Measurements from ENCODE around the gene MDFIC. TPM values are rescaled to one million over a fixed set of nuclear protein-coding genes. Genes with fewer than 3 reads are reported as not detected.

The MDFIC gene
- polyA plus RNA-seq, 1 donor (not counting 4 experiments of a cell fraction or from before 2014, with no cell fraction given): 8.5 TPM

DNA sequence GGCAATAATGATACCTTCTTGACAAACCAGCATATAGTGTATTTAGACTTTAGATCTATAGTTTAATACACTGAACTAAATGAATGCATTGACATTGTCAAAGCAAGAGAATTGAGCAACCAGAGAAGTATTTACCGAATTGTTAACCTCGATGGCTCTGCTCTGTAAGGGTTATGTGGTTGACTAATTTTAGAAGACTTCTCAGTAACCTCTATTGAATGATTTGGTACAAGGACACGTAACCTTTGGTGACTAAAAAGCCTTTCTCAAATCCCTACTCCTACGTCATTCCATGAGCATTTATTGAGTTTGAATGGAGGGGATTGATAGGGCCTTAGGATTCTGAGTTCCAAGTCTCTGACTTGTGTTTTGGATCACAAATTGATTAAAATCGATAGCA, 67.6 kb downstream of the MDFIC start:
- FAIRE-seq (no peak), DNase-seq (ENCODE audit: low read depth, low spot score) (no peak)
- TF ChIP-seq EZH2 (IDR thresholded peaks at IDR 0.05; ENCODE audit: low read length): no peak
- TF ChIP-seq CTCF (optimal IDR thresholded peaks at IDR 0.05 in 1 of 3, IDR thresholded peaks at IDR 0.05 in 1 of 3, conservative IDR thresholded peaks at IDR 0.05 in 1 of 3; ENCODE audit: extremely low read depth in 1 of 3, insufficient read depth in 2 of 3, low read length in 3 of 3): no peak
- dilution Hi-C loops (cut with MboI; ENCODE audit: extremely low pct_ligation_motif_present, low sequenced_read_pairs): no loop called here
- H3K27me3 ChIP-seq (ENCODE audit: control insufficient read depth, extremely low read depth, insufficient read depth, low read length): no peaks in the 10 kb centered on the region
- H2AFZ ChIP-seq (ENCODE audit: control insufficient read depth, low read length): no peak overlapping the region
- no peaks in the 10 kb centered on the region for H3K9me3 ChIP-seq (ENCODE audit: control insufficient read depth, low read depth, low read length)
- no peak overlapping the region for H3K4me2 ChIP-seq (ENCODE audit: control insufficient read depth, extremely low read depth, insufficient read depth, low read depth, low read length)
- no peak overlapping the region for H3K9ac ChIP-seq (ENCODE audit: control insufficient read depth, extremely low read depth, insufficient read depth, low read length)
- no peaks in the 10 kb centered on the region for H4K20me1 ChIP-seq (ENCODE audit: control insufficient read depth, extremely low read depth, insufficient read depth, low read length)
- H3K4me1 ChIP-seq (ENCODE audit: control insufficient read depth, extremely low read depth, insufficient read depth, low read length): peaks cover 23% of the 10 kb centered on the region
- H3K4me3 ChIP-seq (ENCODE audit: control insufficient read depth in 2 of 3, extremely low read depth in 1 of 3, insufficient read depth in 2 of 3, low read depth in 1 of 3, low read length in 3 of 3): no peak overlapping the region
- no peaks in the 10 kb centered on the region for H3K36me3 ChIP-seq (ENCODE audit: control insufficient read depth in 2 of 2, extremely low read depth in 1 of 2, insufficient read depth in 2 of 2, low read length in 2 of 2)
- H3K27ac ChIP-seq (ENCODE audit: control insufficient read depth, insufficient read depth, low read length): no peak overlapping the region
- no peaks in the 10 kb centered on the region for H3K9me1 ChIP-seq (ENCODE audit: control insufficient read depth, extremely low read depth, insufficient read depth, low read length)
- no peaks in the 10 kb centered on the region for H3K79me2 ChIP-seq (ENCODE audit: control insufficient read depth, insufficient read depth, low read length)

GRCh38 chr7:114997487-114998404, 75.9 kb downstream of the MDFIC start:
- no peak overlapping the region for H3K4me3 ChIP-seq (ENCODE audit: control insufficient read depth in 2 of 3, extremely low read depth in 1 of 3, insufficient read depth in 2 of 3, low read depth in 1 of 3, low read length in 3 of 3)
- H2AFZ ChIP-seq (ENCODE audit: control insufficient read depth, low read length): no peak overlapping the region
- H3K79me2 ChIP-seq (ENCODE audit: control insufficient read depth, insufficient read depth, low read length): no peaks in the 10 kb centered on the region
- no peak overlapping the region for H3K4me2 ChIP-seq (ENCODE audit: control insufficient read depth, extremely low read depth, insufficient read depth, low read depth, low read length)
- H3K9ac ChIP-seq (ENCODE audit: control insufficient read depth, extremely low read depth, insufficient read depth, low read length): no peak overlapping the region
- peaks cover 0 to 1% of the 10 kb centered on the region in 2 experiments for H3K36me3 ChIP-seq (ENCODE audit: control insufficient read depth in 2 of 2, extremely low read depth in 1 of 2, insufficient read depth in 2 of 2, low read length in 2 of 2)
- no peaks in the 10 kb centered on the region for H4K20me1 ChIP-seq (ENCODE audit: control insufficient read depth, extremely low read depth, insufficient read depth, low read length)
- dilution Hi-C loops (cut with MboI; ENCODE audit: extremely low pct_ligation_motif_present, low sequenced_read_pairs): no loop called here
- no peaks in the 10 kb centered on the region for H3K9me3 ChIP-seq (ENCODE audit: control insufficient read depth, low read depth, low read length)
- H3K27me3 ChIP-seq (ENCODE audit: control insufficient read depth, extremely low read depth, insufficient read depth, low read length): no peaks in the 10 kb centered on the region
- H3K9me1 ChIP-seq (ENCODE audit: control insufficient read depth, extremely low read depth, insufficient read depth, low read length): no peaks in the 10 kb centered on the region
- no peak overlapping the region for H3K27ac ChIP-seq (ENCODE audit: control insufficient read depth, insufficient read depth, low read length)
- TF ChIP-seq EZH2 (IDR thresholded peaks at IDR 0.05; ENCODE audit: low read length) (no peak), CTCF (optimal IDR thresholded peaks at IDR 0.05 in 1 of 3, IDR thresholded peaks at IDR 0.05 in 1 of 3, conservative IDR thresholded peaks at IDR 0.05 in 1 of 3; ENCODE audit: extremely low read depth in 1 of 3, insufficient read depth in 2 of 3, low read length in 3 of 3) (no peak)
- FAIRE-seq (no peak), DNase-seq (ENCODE audit: low read depth, low spot score) (no peak)
- no peaks in the 10 kb centered on the region for H3K4me1 ChIP-seq (ENCODE audit: control insufficient read depth, extremely low read depth, insufficient read depth, low read length)

All from keratinocyte (primary cell).